Esophagus muscularis mucosa (tissue), 3 donors: Measurements from ENCODE around the gene CDKN3.

ENCODE experiments used
- POLR2A ChIP-seq: fragments of 450-650 bp; IDR thresholded peaks from one replicate; pipeline ENCODE4 v1.6.1; 2017; ENCODE audit warnings: antibody characterized with exemption, moderate library complexity, mild to moderate bottlenecking, low read depth
- TF ChIP-seq, protein P1 (sequence below), 3 experiments: fragments of 200-600 bp in 2 of 3; fragments of 450-650 bp in 1 of 3; sonication (generic) in 2 of 3; IDR thresholded peaks; one replicate each; pipeline ENCODE4 v1.5.1; 2017 to 2019; ENCODE audit warnings: antibody characterized with exemption in 3 of 3, mild to moderate bottlenecking in 2 of 3, moderate library complexity in 1 of 3

DNA sequence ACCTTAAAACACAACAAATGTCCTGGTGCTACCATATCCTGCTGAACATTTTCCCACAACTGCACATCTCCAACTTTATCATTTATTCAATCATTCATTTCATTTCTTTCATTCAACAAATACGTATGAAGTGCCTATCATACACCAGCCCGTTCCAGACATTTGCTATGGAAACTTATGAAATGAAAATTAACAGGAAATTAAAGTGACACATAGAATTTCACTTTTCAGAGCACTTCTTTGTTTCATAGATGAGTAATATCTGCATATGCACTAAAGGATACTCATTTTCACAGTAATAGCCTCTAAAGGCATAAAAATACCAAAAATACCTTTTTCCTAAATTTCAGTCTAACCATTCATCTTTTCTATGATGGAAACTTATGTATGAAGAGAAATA is 31.7 kb downstream of the CDKN3 start:
- TF ChIP-seq POLR2A: no peak
- TF ChIP-seq, protein P1, sequence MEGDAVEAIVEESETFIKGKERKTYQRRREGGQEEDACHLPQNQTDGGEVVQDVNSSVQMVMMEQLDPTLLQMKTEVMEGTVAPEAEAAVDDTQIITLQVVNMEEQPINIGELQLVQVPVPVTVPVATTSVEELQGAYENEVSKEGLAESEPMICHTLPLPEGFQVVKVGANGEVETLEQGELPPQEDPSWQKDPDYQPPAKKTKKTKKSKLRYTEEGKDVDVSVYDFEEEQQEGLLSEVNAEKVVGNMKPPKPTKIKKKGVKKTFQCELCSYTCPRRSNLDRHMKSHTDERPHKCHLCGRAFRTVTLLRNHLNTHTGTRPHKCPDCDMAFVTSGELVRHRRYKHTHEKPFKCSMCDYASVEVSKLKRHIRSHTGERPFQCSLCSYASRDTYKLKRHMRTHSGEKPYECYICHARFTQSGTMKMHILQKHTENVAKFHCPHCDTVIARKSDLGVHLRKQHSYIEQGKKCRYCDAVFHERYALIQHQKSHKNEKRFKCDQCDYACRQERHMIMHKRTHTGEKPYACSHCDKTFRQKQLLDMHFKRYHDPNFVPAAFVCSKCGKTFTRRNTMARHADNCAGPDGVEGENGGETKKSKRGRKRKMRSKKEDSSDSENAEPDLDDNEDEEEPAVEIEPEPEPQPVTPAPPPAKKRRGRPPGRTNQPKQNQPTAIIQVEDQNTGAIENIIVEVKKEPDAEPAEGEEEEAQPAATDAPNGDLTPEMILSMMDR (IDR thresholded peaks at IDR 0.05): no peak
